Astrocyte (in vitro differentiated cells and primary cell): ENCODE measurements around the gene ALKBH2.

Experiments used
- CTCF ChIP-seq: IDR thresholded peaks from 2 replicates; pipeline ENCODE4 v1.5.1; 2011; ENCODE audit warnings: low read depth, mild to moderate bottlenecking, inconsistent platforms, low read length, moderate library complexity; ENCODE audit not compliant: insufficient read depth
- EZH2 ChIP-seq: IDR thresholded peaks from 2 replicates; pipeline ENCODE4 v1.6.1; 2012; ENCODE audit warnings: mild to moderate bottlenecking, low read length, inconsistent platforms; ENCODE audit not compliant: insufficient read depth

- TF ChIP-seq EZH2 = no peak
- TF ChIP-seq CTCF = no peak
These were observed 11.9 kb upstream of the ALKBH2 start for GRCh38 chr12:109105176-109105575.
